Hepatocyte (in vitro differentiated cells): ENCODE data around the gene OR5M10. TPM values are rescaled to one million over a fixed set of nuclear protein-coding genes. Genes with fewer than 3 reads are reported as not detected.

Experiments
- DNase-seq: peaks from one replicate; pipeline ENCODE4 v3.0.0-alpha.2; 2016; ENCODE audit warnings: low spot score
- H2AFZ ChIP-seq: fragments of 200-600 bp; sonication (generic); 2 replicates; pipeline ENCODE4 v1.6.0; 2016; ENCODE audit warnings: antibody characterized with exemption, mild to moderate bottlenecking
- H3K27ac ChIP-seq: fragments of 200-600 bp; sonication (generic); 2 replicates; pipeline ENCODE4 v1.5.1; 2016; ENCODE audit warnings: mild to moderate bottlenecking
- H3K27me3 ChIP-seq: fragments of 200-600 bp; sonication (generic); 2 replicates; pipeline ENCODE4 v1.6.1; 2016
- H3K36me3 ChIP-seq: fragments of 200-600 bp; sonication (generic); replicated peaks from 2 replicates; pipeline ENCODE4 v1.5.1; 2016; ENCODE audit warnings: low read depth; ENCODE audit not compliant: insufficient read depth
- H3K4me1 ChIP-seq: fragments of 200-600 bp; sonication (generic); 2 replicates; pipeline ENCODE4 v1.5.1; 2016; ENCODE audit warnings: mild to moderate bottlenecking, moderate library complexity; ENCODE audit not compliant: insufficient read depth
- H3K4me2 ChIP-seq: fragments of 200-600 bp; sonication (generic); 2 replicates; pipeline ENCODE4 v1.6.0; 2016
- H3K4me3 ChIP-seq: fragments of 200-600 bp; sonication (generic); 2 replicates; pipeline ENCODE4 v1.5.1; 2016; ENCODE audit warnings: mild to moderate bottlenecking
- H3K79me2 ChIP-seq: fragments of 200-600 bp; sonication (generic); 2 replicates; pipeline ENCODE4 v1.6.0; 2017; ENCODE audit warnings: mild to moderate bottlenecking
- H3K9me2 ChIP-seq: fragments of 200-600 bp; sonication (generic); replicated peaks from 2 replicates; pipeline ENCODE4 v1.6.0; 2017; ENCODE audit warnings: mild to moderate bottlenecking; ENCODE audit not compliant: insufficient read depth
- H3K9me3 ChIP-seq: fragments of 200-600 bp; sonication (generic); 2 replicates; pipeline ENCODE4 v1.5.1; 2016; ENCODE audit warnings: low read depth, mild to moderate bottlenecking
- H4K20me1 ChIP-seq: fragments of 200-600 bp; sonication (generic); 2 replicates; pipeline ENCODE4 v1.6.0; 2016; ENCODE audit warnings: mild to moderate bottlenecking; ENCODE audit not compliant: insufficient read depth, poor library complexity, severe bottlenecking
- EZH2 ChIP-seq: fragments of 200-600 bp; sonication (generic); IDR thresholded peaks from 2 replicates; pipeline ENCODE4 v1.6.1; 2016; ENCODE audit warnings: antibody characterized with exemption, mild to moderate bottlenecking, borderline replicate concordance
- EZH2phosphoT487 ChIP-seq: fragments of 200-600 bp; sonication (generic); IDR thresholded peaks from one replicate; pipeline ENCODE4 v1.6.1; 2018; ENCODE audit warnings: antibody characterized with exemption, mild to moderate bottlenecking, low read depth, moderate library complexity; ENCODE audit not compliant: unreplicated experiment, severe bottlenecking
- WGBS: methylation state at CpG from one replicate; pipeline ENCODE4 v1.1.6; 2016; ENCODE audit warnings: low lambda C conversion rate; ENCODE audit errors: missing lambda C conversion rate; 5-methylcytosine and 5-hydroxymethylcytosine counted together
- polyA plus RNA-seq: library from polyadenylated mRNA; unstranded; fragments of >200 nt; fragmentation: Nextera tagmentation; extraction: Ambion mirVana; gene quantifications from 2 replicates; pipeline ENCODE4 v1.2.1, GENCODE V29; 2016
- total RNA-seq: library from RNA; depleted of rRNA; stranded (reverse); fragments of >200 nt; gene quantifications from 2 replicates; pipeline ENCODE4 v1.2.3, GENCODE V29; 2014
- TF ChIP-seq, protein P1 (sequence below): fragments of 200-600 bp; sonication (generic); IDR thresholded peaks from 2 replicates; pipeline ENCODE4 v1.5.1; 2016; ENCODE audit warnings: antibody characterized with exemption, mild to moderate bottlenecking; ENCODE audit not compliant: poor library complexity

The OR5M10 gene
- total and polyA plus RNA-seq, 2 experiments from 2014 or later = not detected

DNA sequence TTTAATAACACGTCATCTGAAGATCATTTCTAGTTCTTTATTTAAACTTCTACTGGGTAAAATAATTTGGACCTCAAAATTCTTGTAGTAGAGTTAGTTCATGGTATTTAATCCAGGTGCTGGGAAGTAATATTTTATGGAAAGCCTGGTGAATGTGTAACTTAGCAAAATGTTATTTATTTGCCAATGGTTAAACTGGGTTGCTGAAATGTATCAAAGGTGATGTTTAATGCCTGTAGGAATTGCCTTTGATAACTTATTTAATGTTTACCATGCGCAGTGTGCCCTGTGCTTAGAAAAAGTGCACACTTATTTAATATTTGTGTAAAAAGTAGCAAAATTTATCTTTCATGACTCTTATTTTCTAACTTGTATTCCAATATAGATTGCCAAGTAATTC, 45.7 kb downstream of the OR5M10 start:
- Histone ChIP-seq H3K9me3 (no peaks in the 10 kb centered on the region), H4K20me1 (no peaks in the 10 kb centered on the region), H3K79me2 (no peaks in the 10 kb centered on the region), H3K9me2 (no peaks in the 10 kb centered on the region), H3K4me3 (no peak overlapping the region), H3K27ac (no peak overlapping the region), H3K36me3 (no peaks in the 10 kb centered on the region), H2AFZ (no peak overlapping the region), H3K27me3 (no peaks in the 10 kb centered on the region), H3K4me1 (no peaks in the 10 kb centered on the region), H3K4me2 (peak overlapping the region; percentile 21)
- no peak for DNase-seq
- TF ChIP-seq, protein P1, sequence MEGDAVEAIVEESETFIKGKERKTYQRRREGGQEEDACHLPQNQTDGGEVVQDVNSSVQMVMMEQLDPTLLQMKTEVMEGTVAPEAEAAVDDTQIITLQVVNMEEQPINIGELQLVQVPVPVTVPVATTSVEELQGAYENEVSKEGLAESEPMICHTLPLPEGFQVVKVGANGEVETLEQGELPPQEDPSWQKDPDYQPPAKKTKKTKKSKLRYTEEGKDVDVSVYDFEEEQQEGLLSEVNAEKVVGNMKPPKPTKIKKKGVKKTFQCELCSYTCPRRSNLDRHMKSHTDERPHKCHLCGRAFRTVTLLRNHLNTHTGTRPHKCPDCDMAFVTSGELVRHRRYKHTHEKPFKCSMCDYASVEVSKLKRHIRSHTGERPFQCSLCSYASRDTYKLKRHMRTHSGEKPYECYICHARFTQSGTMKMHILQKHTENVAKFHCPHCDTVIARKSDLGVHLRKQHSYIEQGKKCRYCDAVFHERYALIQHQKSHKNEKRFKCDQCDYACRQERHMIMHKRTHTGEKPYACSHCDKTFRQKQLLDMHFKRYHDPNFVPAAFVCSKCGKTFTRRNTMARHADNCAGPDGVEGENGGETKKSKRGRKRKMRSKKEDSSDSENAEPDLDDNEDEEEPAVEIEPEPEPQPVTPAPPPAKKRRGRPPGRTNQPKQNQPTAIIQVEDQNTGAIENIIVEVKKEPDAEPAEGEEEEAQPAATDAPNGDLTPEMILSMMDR = no peak
- TF ChIP-seq EZH2phosphoT487 (no peak), EZH2 (no peak)
- whole genome bisulfite sequencing = 92% methylated on average over 2 of the region's 2 CpGs

Other genes with a start within 250 kb of the OR5M10 start
- gene OR8K1, start 231.7 kb downstream of the OR5M10 start, total RNA-seq = not detected in 2 replicates
- not detected in 2 replicates for gene OR8K1, start 231.7 kb downstream of the OR5M10 start, polyA plus RNA-seq
- gene OR8J1, start 223.4 kb downstream of the OR5M10 start, total RNA-seq = not detected in 2 replicates
- gene OR8J1, start 223.4 kb downstream of the OR5M10 start, polyA plus RNA-seq = not detected in 2 replicates
- not detected in 2 replicates for gene OR8U1, start 202.1 kb downstream of the OR5M10 start, total RNA-seq
- gene OR8U1, start 202.1 kb downstream of the OR5M10 start, polyA plus RNA-seq = not detected in 2 replicates
- gene OR5AL1, start 165.0 kb downstream of the OR5M10 start, total RNA-seq = not detected in 2 replicates
- gene OR5AL1, start 165.0 kb downstream of the OR5M10 start, polyA plus RNA-seq = not detected in 2 replicates
- gene OR5M3, start 104.4 kb downstream of the OR5M10 start, total RNA-seq = not detected in 2 replicates
- not detected in 2 replicates for gene OR5M3, start 104.4 kb downstream of the OR5M10 start, polyA plus RNA-seq
- gene OR5M8, start 86.4 kb downstream of the OR5M10 start, total RNA-seq = not detected in 2 replicates
- not detected in 2 replicates for gene OR5M8, start 86.4 kb downstream of the OR5M10 start, polyA plus RNA-seq
- not detected in 2 replicates for gene OR5M11, start 34.5 kb downstream of the OR5M10 start, total RNA-seq
- not detected in 2 replicates for gene OR5M11, start 34.5 kb downstream of the OR5M10 start, polyA plus RNA-seq
- gene OR5M1, start 37.2 kb upstream of the OR5M10 start, total RNA-seq = not detected in 2 replicates
- gene OR5M1, start 37.2 kb upstream of the OR5M10 start, polyA plus RNA-seq = not detected in 2 replicates
- gene OR5AP2, start 64.7 kb upstream of the OR5M10 start, total RNA-seq = not detected in 2 replicates
- not detected in 2 replicates for gene OR5AP2, start 64.7 kb upstream of the OR5M10 start, polyA plus RNA-seq
- not detected in 2 replicates for gene OR5AR1, start 86.0 kb upstream of the OR5M10 start, total RNA-seq
- not detected in 2 replicates for gene OR5AR1, start 86.0 kb upstream of the OR5M10 start, polyA plus RNA-seq
- not detected in 2 replicates for gene OR9G1, start 121.4 kb upstream of the OR5M10 start, total RNA-seq
- not detected in 2 replicates for gene OR9G1, start 121.4 kb upstream of the OR5M10 start, polyA plus RNA-seq
- gene OR9G4, start 171.0 kb upstream of the OR5M10 start, total RNA-seq = not detected in 2 replicates
- gene OR9G4, start 171.0 kb upstream of the OR5M10 start, polyA plus RNA-seq = not detected in 2 replicates